ENCODE data around the gene IFI35. TPM values are rescaled to one million over a fixed set of nuclear protein-coding genes. Genes with fewer than 3 reads are reported as not detected.

The IFI35 gene
- 31.3 and 34.5 TPM in 2 replicates for total RNA-seq
- 33.4 and 52.0 TPM in 2 replicates for polyA plus RNA-seq
- polyA plus RNA-seq (2012), result 38.2 and 57.1 TPM in 2 replicates
- 87.5 and 99.5 TPM in 2 replicates for polyA minus RNA-seq (ENCODE audit: low replicate concordance)

GRCh38 chr17:43006639-43007551 is at the start of gene IFI35:
IFI35 (plus strand) TSS chr17:43006784; CDS start chr17:43006948, 164 bp downstream.
- Histone ChIP-seq H3K36me3 (ENCODE audit: control insufficient read depth, insufficient read depth, low read length) (peaks cover 6% of the 10 kb centered on the region), H2AFZ (ENCODE audit: low read length) (peak within 1 kb of the TSS; percentile 77), H3K9ac (ENCODE audit: insufficient read depth, low read length) (peak within 1 kb of the TSS; percentile 81), H3K4me2 (ENCODE audit: extremely low read depth, insufficient read depth, low read length) (peak within 1 kb of the TSS; percentile 97), H3K9me3 (ENCODE audit: control insufficient read depth, insufficient read depth, low read depth, low read length) (no peaks in the 10 kb centered on the region), H4K20me1 (ENCODE audit: control insufficient read depth, extremely low read depth, insufficient read depth, low read length) (no peaks in the 10 kb centered on the region), H3K4me1 (ENCODE audit: control insufficient read depth, extremely low read depth, insufficient read depth, low read length) (no peaks in the 10 kb centered on the region), H3K4me3 (replicated peaks in 1 of 4; ENCODE audit: control extremely low read depth in 1 of 4, insufficient read depth in 1 of 4, low read depth in 3 of 4, low read length in 4 of 4) (peak within 1 kb of the TSS; percentile 71 to 94 (median 84)), H3K79me2 (ENCODE audit: control insufficient read depth, insufficient read depth, low read length) (peaks cover 3% of the 10 kb centered on the region), H3K27me3 (ENCODE audit: control insufficient read depth, insufficient read depth, low read length) (no peaks in the 10 kb centered on the region), H3K27ac (ENCODE audit: insufficient read depth, low read length) (peak within 1 kb of the TSS; percentile 92)
- TF ChIP-seq CTCF (conservative IDR thresholded peaks at IDR 0.05 in 1 of 2, IDR thresholded peaks at IDR 0.05 in 1 of 2; ENCODE audit: low read depth in 1 of 2, low read length in 2 of 2) (peak in 1 of 2 donors; percentile 27), EZH2 (IDR thresholded peaks at IDR 0.05; ENCODE audit: low read length, missing control alignments) (no peak)
- peak; percentile 83 to 85 for DNase-seq (ENCODE audit: low read depth in 2 of 2)

- Histone ChIP-seq H3K4me2 (ENCODE audit: extremely low read depth, insufficient read depth, low read length) (peak within 1 kb of the TSS; percentile 93), H3K27me3 (ENCODE audit: control insufficient read depth, insufficient read depth, low read length) (no peaks in the 10 kb centered on the region), H3K79me2 (ENCODE audit: control insufficient read depth, insufficient read depth, low read length) (peaks cover 10% of the 10 kb centered on the region), H3K9ac (ENCODE audit: insufficient read depth, low read length) (peak within 1 kb of the TSS; percentile 78), H3K36me3 (ENCODE audit: control insufficient read depth, insufficient read depth, low read length) (peaks cover 3% of the 10 kb centered on the region), H3K9me3 (ENCODE audit: control insufficient read depth, insufficient read depth, low read depth, low read length) (no peaks in the 10 kb centered on the region), H3K4me1 (ENCODE audit: control insufficient read depth, extremely low read depth, insufficient read depth, low read length) (peaks cover 3% of the 10 kb centered on the region), H3K4me3 (replicated peaks in 1 of 4; ENCODE audit: control extremely low read depth in 1 of 4, insufficient read depth in 1 of 4, low read depth in 3 of 4, low read length in 4 of 4) (peak within 1 kb of the TSS; percentile 92 to 98 (median 94)), H3K27ac (ENCODE audit: insufficient read depth, low read length) (peak within 1 kb of the TSS; percentile 91), H2AFZ (ENCODE audit: low read length) (peak within 1 kb of the TSS; percentile 95), H4K20me1 (ENCODE audit: control insufficient read depth, extremely low read depth, insufficient read depth, low read length) (no peaks in the 10 kb centered on the region)
- TF ChIP-seq CTCF (conservative IDR thresholded peaks at IDR 0.05 in 1 of 2, IDR thresholded peaks at IDR 0.05 in 1 of 2; ENCODE audit: low read depth in 1 of 2, low read length in 2 of 2) (no peak), EZH2 (IDR thresholded peaks at IDR 0.05; ENCODE audit: low read length, missing control alignments) (no peak)
- DNase-seq (ENCODE audit: low read depth in 2 of 2), result peak; percentile 94 to 96
Measured at GRCh38 chr17:42964161-42964932, 42.2 kb upstream of the IFI35 start, which contains the start of gene AARSD1. AARSD1 (minus strand) TSS chr17:42964454; CDS start chr17:42964440, 14 bp downstream.

GRCh38 chr17:42967925-42968324 is 38.7 kb upstream of the IFI35 start:
- no peak for TF ChIP-seq EZH2 (IDR thresholded peaks at IDR 0.05; ENCODE audit: low read length, missing control alignments)
- H3K4me2 ChIP-seq (ENCODE audit: extremely low read depth, insufficient read depth, low read length), result no peak overlapping the region

More at GRCh38 chr17:42967925-42968324, 38.7 kb upstream of the IFI35 start:
- DNase-seq (ENCODE audit: low read depth in 2 of 2), result no peak
- Histone ChIP-seq H3K9ac (ENCODE audit: insufficient read depth, low read length) (no peak overlapping the region), H2AFZ (ENCODE audit: low read length) (no peak overlapping the region), H3K9me3 (ENCODE audit: control insufficient read depth, insufficient read depth, low read depth, low read length) (no peaks in the 10 kb centered on the region), H3K79me2 (ENCODE audit: control insufficient read depth, insufficient read depth, low read length) (peaks cover 10% of the 10 kb centered on the region), H3K4me1 (ENCODE audit: control insufficient read depth, extremely low read depth, insufficient read depth, low read length) (peaks cover 3% of the 10 kb centered on the region), H3K36me3 (ENCODE audit: control insufficient read depth, insufficient read depth, low read length) (no peaks in the 10 kb centered on the region), H3K4me3 (replicated peaks in 1 of 4; ENCODE audit: control extremely low read depth in 1 of 4, insufficient read depth in 1 of 4, low read depth in 3 of 4, low read length in 4 of 4) (no peak overlapping the region), H4K20me1 (ENCODE audit: control insufficient read depth, extremely low read depth, insufficient read depth, low read length) (no peaks in the 10 kb centered on the region), H3K27ac (ENCODE audit: insufficient read depth, low read length) (no peak overlapping the region), H3K27me3 (ENCODE audit: control insufficient read depth, insufficient read depth, low read length) (no peaks in the 10 kb centered on the region)

Data from fibroblast of lung (primary cell).